K562 (cell line): ENCODE results near the gene TGFBR1. TPM values are rescaled to one million over a fixed set of nuclear protein-coding genes. Genes with fewer than 3 reads are reported as not detected.

Experiments
- ASH1L ChIP-seq: fragments of 450-650 bp; IDR thresholded peaks from 2 replicates; pipeline ENCODE4 v1.6.1; 2018; ENCODE audit warnings: borderline replicate concordance, mild to moderate bottlenecking, low read depth; ENCODE audit not compliant: partially characterized antibody
- CGGBP1 ChIP-seq: fragments of 250-450 bp; sonication (Bioruptor Pico); IDR thresholded peaks from 2 replicates; pipeline ENCODE4 v1.9.0; 2021; ENCODE audit warnings: mild to moderate bottlenecking
- DDX20 ChIP-seq: fragments of 450-650 bp; IDR thresholded peaks from 2 replicates; pipeline ENCODE4 v1.6.1; 2016; ENCODE audit warnings: missing genetic modification characterization, low read depth, mild to moderate bottlenecking, missing compliant biosample characterization, moderate library complexity
- ETV6 ChIP-seq, 3 experiments: fragments of 150-350 bp in 1 of 3; sonication (generic) in 1 of 3; formaldehyde crosslinking in 1 of 3; IDR thresholded peaks; 2 replicates each; pipeline versions ENCODE4 v1.6.1 to v1.8.0; 2014 to 2022; ENCODE audit warnings: borderline replicate concordance in 2 of 3, low read depth in 2 of 3, antibody characterized with exemption in 1 of 3, low read length in 1 of 3, mild to moderate bottlenecking in 1 of 3, missing genetic modification reagents in 1 of 3
- HDAC1 ChIP-seq, 2 experiments: fragments of 450-650 bp; IDR thresholded peaks; 2 replicates each; pipeline ENCODE4 v1.6.1; 2016 to 2017; ENCODE audit warnings: inconsistent platforms in 1 of 2, mild to moderate bottlenecking in 1 of 2, moderate library complexity in 1 of 2
- HDAC6 ChIP-seq: IDR thresholded peaks from 2 replicates; pipeline ENCODE4 v1.6.1; 2012; ENCODE audit warnings: low read depth, mild to moderate bottlenecking, control low read depth, inconsistent platforms, low read length, moderate library complexity
- POLR2A ChIP-seq: fragments of 450-650 bp; conservative IDR thresholded peaks from 2 replicates; pipeline ENCODE4 v1.6.1; 2016
- RBM25 ChIP-seq: fragments of 200-400 bp; formaldehyde crosslinking; IDR thresholded peaks from 2 replicates; pipeline ENCODE4 v1.6.1; 2018; ENCODE audit warnings: low read length, low read depth, moderate library complexity; ENCODE audit not compliant: severe bottlenecking
- SAFB ChIP-seq: fragments of 200-400 bp; formaldehyde crosslinking; IDR thresholded peaks from 2 replicates; pipeline ENCODE4 v1.6.1; 2017; ENCODE audit warnings: low read depth, low read length, borderline replicate concordance
- SMAD1 ChIP-seq: fragments of 150-350 bp; IDR thresholded peaks from 2 replicates; pipeline ENCODE4 v1.6.1; 2014; ENCODE audit warnings: low read length, low read depth; ENCODE audit not compliant: partially characterized antibody
- SPI1 ChIP-seq: IDR thresholded peaks from 2 replicates; pipeline ENCODE4 v1.6.1; 2011; ENCODE audit warnings: low read depth, low read length, control low read depth, borderline replicate concordance
- TEAD2 ChIP-seq: fragments of 450-650 bp; IDR thresholded peaks from 2 replicates; pipeline ENCODE4 v1.6.1; 2016; ENCODE audit warnings: missing genetic modification characterization, control low read depth, missing compliant biosample characterization
- ZNF551 ChIP-seq: fragments of 250-450 bp; sonication (Bioruptor Pico); IDR thresholded peaks from 2 replicates; pipeline ENCODE4 v1.5.0; 2021; ENCODE audit warnings: mild to moderate bottlenecking, moderate library complexity
- ZNF561 ChIP-seq: fragments of 450-650 bp; formaldehyde crosslinking; conservative IDR thresholded peaks from 2 replicates; pipeline ENCODE4 v1.4.0; 2020; ENCODE audit warnings: mild to moderate bottlenecking, moderate library complexity
- ZNF584 ChIP-seq: fragments of 200-800 bp; sonication (Bioruptor generic); IDR thresholded peaks from 2 replicates; pipeline ENCODE4 v1.6.1; 2016; ENCODE audit warnings: low read depth, mild to moderate bottlenecking, missing genetic modification characterization, missing compliant biosample characterization
- ZNF699 ChIP-seq: fragments of 250-450 bp; sonication (Bioruptor Pico); IDR thresholded peaks from 2 replicates; pipeline ENCODE4 v1.8.0; 2021; ENCODE audit warnings: mild to moderate bottlenecking, moderate library complexity; ENCODE audit not compliant: insufficient replicate concordance
- polyA plus RNA-seq, 8 experiments: library from polyadenylated mRNA; depleted of rRNA in 4 of 8; stranded (reverse) in 5 of 8; unstranded in 3 of 8; fragments of >200 nt; fragmentation: Nextera tagmentation in 2 of 8; fragmentation: Illumina TruSeq in 1 of 8; extraction: Ambion mirVana in 2 of 8; extraction: Trizol in 1 of 8; gene quantifications; 2 replicates each; pipeline versions ENCODE4 v1.2.1 to v1.2.3, GENCODE V29; 2011 to 2014; ENCODE audit warnings: inconsistent platforms in 1 of 8, missing spikeins in 1 of 8
- total RNA-seq, 7 experiments: library from RNA; depleted of rRNA in 6 of 7; stranded (reverse); fragments of >200 nt in 6 of 7; fragmentation: Illumina TruSeq in 2 of 7; extraction: Trizol in 2 of 7; gene quantifications; 2 replicates each; pipeline versions ENCODE4 v1.2.1 to v1.2.3, GENCODE V29; 2011 to 2021; ENCODE audit warnings: low replicate concordance in 1 of 7
- TF ChIP-seq, protein P1 (sequence below): fragments of 200-800 bp; sonication (Bioruptor generic); IDR thresholded peaks from 2 replicates; pipeline ENCODE4 v1.6.1; 2016; ENCODE audit warnings: missing genetic modification characterization, missing compliant biosample characterization
- TF ChIP-seq, protein P2 (sequence below), 3 experiments: IDR thresholded peaks in 2 of 3; conservative IDR thresholded peaks in 1 of 3; 2 replicates each; pipeline ENCODE4 v1.5.1; 2011 to 2012; ENCODE audit warnings: low read length in 3 of 3, mild to moderate bottlenecking in 3 of 3, control low read depth in 2 of 3, improper control_type of control experiment in 1 of 3, inconsistent platforms in 1 of 3, low read depth in 1 of 3, mixed read lengths in 1 of 3, moderate library complexity in 1 of 3; ENCODE audit not compliant: insufficient read depth in 2 of 3
- TF ChIP-seq, protein P3 (sequence below): fragments of 450-650 bp; formaldehyde crosslinking; conservative IDR thresholded peaks from 2 replicates; pipeline ENCODE4 v1.4.0; 2022; ENCODE audit warnings: mild to moderate bottlenecking, missing genetic modification characterization

Gene TGFBR1
- total and polyA plus RNA-seq, 9 of the 15 experiments (the other 6 are each of a cell fraction or from before 2014, with no cell fraction given) = 15.5 to 62.4 (median 42.7) TPM

GRCh38 chr9:99101812-99102211, 3.1 kb upstream of the TGFBR1 start (continued):
- TF ChIP-seq, protein P1, sequence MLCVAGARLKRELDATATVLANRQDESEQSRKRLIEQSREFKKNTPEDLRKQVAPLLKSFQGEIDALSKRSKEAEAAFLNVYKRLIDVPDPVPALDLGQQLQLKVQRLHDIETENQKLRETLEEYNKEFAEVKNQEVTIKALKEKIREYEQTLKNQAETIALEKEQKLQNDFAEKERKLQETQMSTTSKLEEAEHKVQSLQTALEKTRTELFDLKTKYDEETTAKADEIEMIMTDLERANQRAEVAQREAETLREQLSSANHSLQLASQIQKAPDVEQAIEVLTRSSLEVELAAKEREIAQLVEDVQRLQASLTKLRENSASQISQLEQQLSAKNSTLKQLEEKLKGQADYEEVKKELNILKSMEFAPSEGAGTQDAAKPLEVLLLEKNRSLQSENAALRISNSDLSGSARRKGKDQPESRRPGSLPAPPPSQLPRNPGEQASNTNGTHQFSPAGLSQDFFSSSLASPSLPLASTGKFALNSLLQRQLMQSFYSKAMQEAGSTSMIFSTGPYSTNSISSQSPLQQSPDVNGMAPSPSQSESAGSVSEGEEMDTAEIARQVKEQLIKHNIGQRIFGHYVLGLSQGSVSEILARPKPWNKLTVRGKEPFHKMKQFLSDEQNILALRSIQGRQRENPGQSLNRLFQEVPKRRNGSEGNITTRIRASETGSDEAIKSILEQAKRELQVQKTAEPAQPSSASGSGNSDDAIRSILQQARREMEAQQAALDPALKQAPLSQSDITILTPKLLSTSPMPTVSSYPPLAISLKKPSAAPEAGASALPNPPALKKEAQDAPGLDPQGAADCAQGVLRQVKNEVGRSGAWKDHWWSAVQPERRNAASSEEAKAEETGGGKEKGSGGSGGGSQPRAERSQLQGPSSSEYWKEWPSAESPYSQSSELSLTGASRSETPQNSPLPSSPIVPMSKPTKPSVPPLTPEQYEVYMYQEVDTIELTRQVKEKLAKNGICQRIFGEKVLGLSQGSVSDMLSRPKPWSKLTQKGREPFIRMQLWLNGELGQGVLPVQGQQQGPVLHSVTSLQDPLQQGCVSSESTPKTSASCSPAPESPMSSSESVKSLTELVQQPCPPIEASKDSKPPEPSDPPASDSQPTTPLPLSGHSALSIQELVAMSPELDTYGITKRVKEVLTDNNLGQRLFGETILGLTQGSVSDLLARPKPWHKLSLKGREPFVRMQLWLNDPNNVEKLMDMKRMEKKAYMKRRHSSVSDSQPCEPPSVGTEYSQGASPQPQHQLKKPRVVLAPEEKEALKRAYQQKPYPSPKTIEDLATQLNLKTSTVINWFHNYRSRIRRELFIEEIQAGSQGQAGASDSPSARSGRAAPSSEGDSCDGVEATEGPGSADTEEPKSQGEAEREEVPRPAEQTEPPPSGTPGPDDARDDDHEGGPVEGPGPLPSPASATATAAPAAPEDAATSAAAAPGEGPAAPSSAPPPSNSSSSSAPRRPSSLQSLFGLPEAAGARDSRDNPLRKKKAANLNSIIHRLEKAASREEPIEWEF (CRISPR knock-in tag) = no peak
- TF ChIP-seq SAFB = no peak
- TF ChIP-seq, protein P2, sequence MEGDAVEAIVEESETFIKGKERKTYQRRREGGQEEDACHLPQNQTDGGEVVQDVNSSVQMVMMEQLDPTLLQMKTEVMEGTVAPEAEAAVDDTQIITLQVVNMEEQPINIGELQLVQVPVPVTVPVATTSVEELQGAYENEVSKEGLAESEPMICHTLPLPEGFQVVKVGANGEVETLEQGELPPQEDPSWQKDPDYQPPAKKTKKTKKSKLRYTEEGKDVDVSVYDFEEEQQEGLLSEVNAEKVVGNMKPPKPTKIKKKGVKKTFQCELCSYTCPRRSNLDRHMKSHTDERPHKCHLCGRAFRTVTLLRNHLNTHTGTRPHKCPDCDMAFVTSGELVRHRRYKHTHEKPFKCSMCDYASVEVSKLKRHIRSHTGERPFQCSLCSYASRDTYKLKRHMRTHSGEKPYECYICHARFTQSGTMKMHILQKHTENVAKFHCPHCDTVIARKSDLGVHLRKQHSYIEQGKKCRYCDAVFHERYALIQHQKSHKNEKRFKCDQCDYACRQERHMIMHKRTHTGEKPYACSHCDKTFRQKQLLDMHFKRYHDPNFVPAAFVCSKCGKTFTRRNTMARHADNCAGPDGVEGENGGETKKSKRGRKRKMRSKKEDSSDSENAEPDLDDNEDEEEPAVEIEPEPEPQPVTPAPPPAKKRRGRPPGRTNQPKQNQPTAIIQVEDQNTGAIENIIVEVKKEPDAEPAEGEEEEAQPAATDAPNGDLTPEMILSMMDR (IDR thresholded peaks at IDR 0.05 in 2 of 3, conservative IDR thresholded peaks at IDR 0.05 in 1 of 3; ENCODE audit: insufficient read depth in 2 of 3, low read depth in 1 of 3, low read length in 3 of 3) = 0 out of 6 replicates have a peak, but pooled peaks of 1 of the 3 experiments have one; percentile 2
- TF ChIP-seq TEAD2 (tag) = no peak
- TF ChIP-seq ZNF699 (CRISPR knock-in tag) = no peak
- TF ChIP-seq HDAC1 (IDR thresholded peaks at IDR 0.05) = peak in 1 of 2 experiments; percentile 24; a peak in 1 of 4 replicates
- TF ChIP-seq SMAD1 = no peak
- TF ChIP-seq DDX20 (tag) = no peak
- no peak for TF ChIP-seq ZNF561 (CRISPR knock-in tag)
- TF ChIP-seq SPI1 = no peak
- TF ChIP-seq ASH1L = no peak
- TF ChIP-seq CGGBP1 = no peak
- TF ChIP-seq, protein P3, sequence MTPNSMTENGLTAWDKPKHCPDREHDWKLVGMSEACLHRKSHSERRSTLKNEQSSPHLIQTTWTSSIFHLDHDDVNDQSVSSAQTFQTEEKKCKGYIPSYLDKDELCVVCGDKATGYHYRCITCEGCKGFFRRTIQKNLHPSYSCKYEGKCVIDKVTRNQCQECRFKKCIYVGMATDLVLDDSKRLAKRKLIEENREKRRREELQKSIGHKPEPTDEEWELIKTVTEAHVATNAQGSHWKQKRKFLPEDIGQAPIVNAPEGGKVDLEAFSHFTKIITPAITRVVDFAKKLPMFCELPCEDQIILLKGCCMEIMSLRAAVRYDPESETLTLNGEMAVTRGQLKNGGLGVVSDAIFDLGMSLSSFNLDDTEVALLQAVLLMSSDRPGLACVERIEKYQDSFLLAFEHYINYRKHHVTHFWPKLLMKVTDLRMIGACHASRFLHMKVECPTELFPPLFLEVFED (CRISPR knock-in tag) = no peak
- no peak for TF ChIP-seq ZNF551 (CRISPR knock-in tag)
- TF ChIP-seq HDAC6 = no peak
- TF ChIP-seq RBM25 = peak; percentile 100
- TF ChIP-seq ETV6 (IDR thresholded peaks at IDR 0.05; ENCODE audit: borderline replicate concordance in 1 of 2, low read depth in 2 of 2, low read length in 1 of 2) = no peak
- no peak for TF ChIP-seq ETV6 (CRISPR knock-in tag; IDR thresholded peaks at IDR 0.05; ENCODE audit: borderline replicate concordance)
- TF ChIP-seq POLR2A = no peak
- no peak for TF ChIP-seq ZNF584 (CRISPR knock-in tag)
